ENCODE results near the gene OTUD7B. TPM values are rescaled to one million over a fixed set of nuclear protein-coding genes. Genes with fewer than 3 reads are reported as not detected.

OTUD7B gene
- total and polyA plus RNA-seq, 10 of the 15 experiments (the other 5 are each of a cell fraction or from before 2014, with no cell fraction given) = 1.7 to 24.9 (median 6.6) TPM

DNA sequence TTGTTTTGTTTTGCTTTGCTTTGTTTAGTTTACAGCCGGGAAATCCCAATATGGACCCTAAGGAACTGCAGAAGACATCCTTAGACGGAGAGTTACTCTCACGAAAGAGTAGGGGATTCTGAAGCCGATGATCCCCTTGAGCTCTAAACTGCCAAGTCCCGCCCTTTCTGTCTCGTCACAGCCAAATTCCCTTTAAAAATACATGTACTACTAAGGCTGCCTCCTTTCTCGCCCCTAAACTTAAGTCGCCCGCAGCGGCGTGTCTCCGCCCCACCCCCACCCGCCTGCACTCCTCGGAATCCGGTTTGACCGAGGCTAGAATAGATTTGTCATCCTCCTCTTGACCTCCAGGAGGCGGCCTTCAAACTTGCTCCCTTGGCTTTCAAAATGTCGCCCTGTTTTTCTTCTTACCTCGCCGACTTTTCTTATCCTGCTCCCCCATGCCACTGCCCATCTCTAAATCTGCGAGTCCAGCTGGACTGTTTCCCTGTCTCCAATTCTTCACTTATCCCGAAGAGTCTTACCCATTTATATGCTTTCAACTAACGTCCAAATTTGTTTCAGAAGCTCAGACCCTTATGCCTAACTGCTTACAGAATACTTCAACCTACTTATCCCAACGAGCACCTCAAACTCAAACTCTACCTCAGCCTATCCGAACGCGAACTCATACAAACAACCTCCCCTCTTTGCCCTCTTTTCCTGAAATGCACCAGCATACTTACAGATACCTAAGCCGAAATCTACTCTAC is 122.1 kb downstream of the OTUD7B start:
- ChIA-PET SMC1A (ENCODE audit: uncharacterized antibody, unreplicated experiment) (interaction anchor here (0.9 to 3.3 kb wide), 13 partner anchors 38 to 273 kb away, joined by 3 to 15 read pairs (median 4); partner anchors contain the start of gene VPS45), POLR2A (interaction anchor here (0.6 to 4.0 kb wide), 14 partner anchors 8 to 345 kb away, joined by 3 to 57 read pairs (median 4); partner anchors contain the start of gene SF3B4), RAD21 (ENCODE audit: unreplicated experiment) (interaction anchor here (0.6 to 3.2 kb wide), 12 partner anchors 13 to 301 kb away, joined by 3 to 22 read pairs (median 5); partner anchors contain the start of gene SF3B4), CTCF (interaction anchor here (0.6 to 3.2 kb wide), 16 partner anchors 11 to 280 kb away, joined by 3 to 20 read pairs (median 5); partner anchors contain the start of gene BOLA1)
- H3K9me3 ChIP-seq (replicated peaks; ENCODE audit: control insufficient read depth, insufficient read depth, low read length) = no peaks in the 10 kb centered on the region
- intact Hi-C loops (cut with micrococcal nuclease; ENCODE audit: unreplicated experiment) = loop anchor here (1.0 kb wide), 2 partner anchors 11 to 162 kb away; partner anchors contain the start of gene BOLA1
- H3K4me3 ChIP-seq = peak overlapping the region; percentile 68
- H3K27ac ChIP-seq (ENCODE audit: control insufficient read depth, insufficient read depth) = peak overlapping the region; percentile 83
- DNase-seq (ENCODE audit: low read depth, low spot score) (no peak), FAIRE-seq (peak; percentile 54), ATAC-seq (peak; percentile 30)
- H2AFZ ChIP-seq (ENCODE audit: control insufficient read depth, low read depth, low read length) = peak overlapping the region; percentile 78
- WGBS (ENCODE audit: insufficient coverage, insufficient replicate concordance, low lambda C conversion rate, missing lambda C conversion rate) = 4% methylated on average over 28 of the region's 28 CpGs
- BruUV-seq (replicated peaks) = no TSS peak
- H3K9ac ChIP-seq (ENCODE audit: control insufficient read depth, insufficient read depth, low read length) = peak overlapping the region; percentile 60
- H3K36me3 ChIP-seq (ENCODE audit: control insufficient read depth in 2 of 2, insufficient read depth in 2 of 2, low read length in 1 of 2) = no peaks in the 10 kb centered on the region
- H3K4me1 ChIP-seq (ENCODE audit: control insufficient read depth, insufficient read depth, low read length) = no peaks in the 10 kb centered on the region
- H4K20me1 ChIP-seq (ENCODE audit: control insufficient read depth, insufficient read depth) = no peaks in the 10 kb centered on the region
- H3K27me3 ChIP-seq (replicated peaks in 1 of 2; ENCODE audit: control insufficient read depth in 2 of 2, insufficient read depth in 2 of 2, low read length in 1 of 2) = no peaks in the 10 kb centered on the region
- in situ Hi-C loops (cut with MboI) = no loop called here
- H3K79me2 ChIP-seq (ENCODE audit: control insufficient read depth, insufficient read depth, low read length) = peaks cover 17% of the 10 kb centered on the region
- peak overlapping the region; percentile 55 for H3K4me2 ChIP-seq (ENCODE audit: control insufficient read depth, insufficient read depth)
- TF ChIP-seq SMARCA5 (IDR thresholded peaks at IDR 0.05) (peak; percentile 71; the same call in 1 of the 2 replicates), ZNF217 (IDR thresholded peaks at IDR 0.05) (no peak), ZZZ3 (IDR thresholded peaks at IDR 0.05; ENCODE audit: control insufficient read depth, insufficient read length, low read depth) (no peak), SPI1 (IDR thresholded peaks at IDR 0.05; ENCODE audit: borderline replicate concordance, insufficient read depth, low read depth, low read length) (no peak), SIN3A (IDR thresholded peaks at IDR 0.05; ENCODE audit: low read depth, low read length) (no peak), RELA (IDR thresholded peaks at IDR 0.05; ENCODE audit: borderline replicate concordance, partially characterized antibody) (no peak), ESRRA (IDR thresholded peaks at IDR 0.05; ENCODE audit: low read length) (no peak), NRF1 (conservative IDR thresholded peaks at IDR 0.05; ENCODE audit: low read depth, low read length) (no peak), SREBF1 (IDR thresholded peaks at IDR 0.05; ENCODE audit: low read length) (no peak), GABPA (IDR thresholded peaks at IDR 0.05; ENCODE audit: low read depth) (peak; percentile 5; the same call in 1 of the 2 replicates), ZNF622 (IDR thresholded peaks at IDR 0.05) (no peak), ZNF24 (IDR thresholded peaks at IDR 0.05) (no peak), POU2F2 (IDR thresholded peaks at IDR 0.05; ENCODE audit: borderline replicate concordance, low read depth, low read length) (peak; percentile 83), MYB (IDR thresholded peaks at IDR 0.05; ENCODE audit: borderline replicate concordance, low read depth, low read length) (no peak), MTA2 (IDR thresholded peaks at IDR 0.05; ENCODE audit: low read depth) (peak; percentile 28; the same call in 1 of the 2 replicates)
- TF ChIP-seq, protein P1, sequence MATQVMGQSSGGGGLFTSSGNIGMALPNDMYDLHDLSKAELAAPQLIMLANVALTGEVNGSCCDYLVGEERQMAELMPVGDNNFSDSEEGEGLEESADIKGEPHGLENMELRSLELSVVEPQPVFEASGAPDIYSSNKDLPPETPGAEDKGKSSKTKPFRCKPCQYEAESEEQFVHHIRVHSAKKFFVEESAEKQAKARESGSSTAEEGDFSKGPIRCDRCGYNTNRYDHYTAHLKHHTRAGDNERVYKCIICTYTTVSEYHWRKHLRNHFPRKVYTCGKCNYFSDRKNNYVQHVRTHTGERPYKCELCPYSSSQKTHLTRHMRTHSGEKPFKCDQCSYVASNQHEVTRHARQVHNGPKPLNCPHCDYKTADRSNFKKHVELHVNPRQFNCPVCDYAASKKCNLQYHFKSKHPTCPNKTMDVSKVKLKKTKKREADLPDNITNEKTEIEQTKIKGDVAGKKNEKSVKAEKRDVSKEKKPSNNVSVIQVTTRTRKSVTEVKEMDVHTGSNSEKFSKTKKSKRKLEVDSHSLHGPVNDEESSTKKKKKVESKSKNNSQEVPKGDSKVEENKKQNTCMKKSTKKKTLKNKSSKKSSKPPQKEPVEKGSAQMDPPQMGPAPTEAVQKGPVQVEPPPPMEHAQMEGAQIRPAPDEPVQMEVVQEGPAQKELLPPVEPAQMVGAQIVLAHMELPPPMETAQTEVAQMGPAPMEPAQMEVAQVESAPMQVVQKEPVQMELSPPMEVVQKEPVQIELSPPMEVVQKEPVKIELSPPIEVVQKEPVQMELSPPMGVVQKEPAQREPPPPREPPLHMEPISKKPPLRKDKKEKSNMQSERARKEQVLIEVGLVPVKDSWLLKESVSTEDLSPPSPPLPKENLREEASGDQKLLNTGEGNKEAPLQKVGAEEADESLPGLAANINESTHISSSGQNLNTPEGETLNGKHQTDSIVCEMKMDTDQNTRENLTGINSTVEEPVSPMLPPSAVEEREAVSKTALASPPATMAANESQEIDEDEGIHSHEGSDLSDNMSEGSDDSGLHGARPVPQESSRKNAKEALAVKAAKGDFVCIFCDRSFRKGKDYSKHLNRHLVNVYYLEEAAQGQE (IDR thresholded peaks at IDR 0.05; ENCODE audit: low read depth, low read length) = 0 out of 2 replicates have a peak, but pooled peaks have one; percentile 14
- TF ChIP-seq, protein P2, sequence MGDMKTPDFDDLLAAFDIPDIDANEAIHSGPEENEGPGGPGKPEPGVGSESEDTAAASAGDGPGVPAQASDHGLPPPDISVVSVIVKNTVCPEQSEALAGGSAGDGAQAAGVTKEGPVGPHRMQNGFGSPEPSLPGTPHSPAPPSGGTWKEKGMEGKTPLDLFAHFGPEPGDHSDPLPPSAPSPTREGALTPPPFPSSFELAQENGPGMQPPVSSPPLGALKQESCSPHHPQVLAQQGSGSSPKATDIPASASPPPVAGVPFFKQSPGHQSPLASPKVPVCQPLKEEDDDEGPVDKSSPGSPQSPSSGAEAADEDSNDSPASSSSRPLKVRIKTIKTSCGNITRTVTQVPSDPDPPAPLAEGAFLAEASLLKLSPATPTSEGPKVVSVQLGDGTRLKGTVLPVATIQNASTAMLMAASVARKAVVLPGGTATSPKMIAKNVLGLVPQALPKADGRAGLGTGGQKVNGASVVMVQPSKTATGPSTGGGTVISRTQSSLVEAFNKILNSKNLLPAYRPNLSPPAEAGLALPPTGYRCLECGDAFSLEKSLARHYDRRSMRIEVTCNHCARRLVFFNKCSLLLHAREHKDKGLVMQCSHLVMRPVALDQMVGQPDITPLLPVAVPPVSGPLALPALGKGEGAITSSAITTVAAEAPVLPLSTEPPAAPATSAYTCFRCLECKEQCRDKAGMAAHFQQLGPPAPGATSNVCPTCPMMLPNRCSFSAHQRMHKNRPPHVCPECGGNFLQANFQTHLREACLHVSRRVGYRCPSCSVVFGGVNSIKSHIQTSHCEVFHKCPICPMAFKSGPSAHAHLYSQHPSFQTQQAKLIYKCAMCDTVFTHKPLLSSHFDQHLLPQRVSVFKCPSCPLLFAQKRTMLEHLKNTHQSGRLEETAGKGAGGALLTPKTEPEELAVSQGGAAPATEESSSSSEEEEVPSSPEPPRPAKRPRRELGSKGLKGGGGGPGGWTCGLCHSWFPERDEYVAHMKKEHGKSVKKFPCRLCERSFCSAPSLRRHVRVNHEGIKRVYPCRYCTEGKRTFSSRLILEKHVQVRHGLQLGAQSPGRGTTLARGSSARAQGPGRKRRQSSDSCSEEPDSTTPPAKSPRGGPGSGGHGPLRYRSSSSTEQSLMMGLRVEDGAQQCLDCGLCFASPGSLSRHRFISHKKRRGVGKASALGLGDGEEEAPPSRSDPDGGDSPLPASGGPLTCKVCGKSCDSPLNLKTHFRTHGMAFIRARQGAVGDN (IDR thresholded peaks at IDR 0.05) = peak; percentile 62; the same call in 1 of the 2 replicates
